ENCODE measurements around the gene PRTN3. TPM values are rescaled to one million over a fixed set of nuclear protein-coding genes. Genes with fewer than 3 reads are reported as not detected.

PRTN3 gene
- total RNA-seq, 2 donors from 2014 or later = not detected

DNA sequence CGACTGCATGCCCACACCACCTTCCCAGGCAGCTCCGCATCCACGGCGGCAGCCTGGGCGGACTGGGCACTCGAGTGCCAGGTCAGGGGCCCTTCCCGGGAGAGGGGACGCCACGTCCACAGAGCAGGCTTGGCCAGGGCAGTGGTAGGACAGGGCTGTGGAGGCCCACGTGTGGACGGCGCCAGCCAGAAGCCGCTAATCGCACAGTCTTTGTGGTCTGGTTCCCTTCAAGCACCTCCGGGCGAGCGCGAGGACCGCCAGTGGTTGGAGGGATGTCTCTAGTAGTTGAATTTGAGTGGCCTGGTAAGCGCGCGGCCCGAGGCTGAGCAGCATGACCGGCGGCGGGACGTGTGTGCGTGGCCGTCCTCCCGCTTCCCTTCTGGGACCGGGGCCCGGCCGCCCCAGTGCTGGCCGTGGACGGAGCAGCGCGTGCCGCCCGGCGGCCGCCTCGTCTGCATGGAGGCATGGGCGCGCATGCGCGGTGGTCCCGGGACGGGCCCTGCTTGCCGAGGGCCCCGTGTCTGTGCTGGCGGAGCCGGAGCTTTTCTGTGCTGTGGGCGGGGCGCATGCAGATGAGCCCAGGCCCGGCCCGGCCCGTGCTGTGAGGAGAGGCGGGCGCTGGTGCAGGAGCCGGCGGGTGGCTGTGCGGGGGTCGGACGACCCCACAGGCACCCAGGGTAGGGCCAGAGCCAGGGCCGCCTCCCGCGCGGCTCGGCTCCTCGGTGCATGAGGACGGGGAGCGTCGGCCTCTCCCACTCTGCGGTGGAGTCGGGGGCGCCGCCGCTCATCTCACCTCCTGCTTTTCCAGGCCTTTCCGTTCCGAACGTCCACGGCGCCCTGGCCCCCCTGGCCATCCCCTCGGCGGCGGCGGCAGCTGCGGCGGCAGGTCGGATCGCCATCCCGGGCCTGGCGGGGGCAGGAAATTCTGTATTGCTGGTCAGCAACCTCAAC lies 34.9 kb upstream of the PRTN3 start:
- WGBS, 2 experiments (ENCODE audit: insufficient coverage in 1 of 2, insufficient read length in 1 of 2) = 96 to 98% methylated on average over 50 to 93 of the region's 93 CpGs
- Mint-ChIP-seq H3K4me3 (no peak overlapping the region), H3K27me3 (ENCODE audit: insufficient read depth) (no peaks in the 10 kb centered on the region), H3K27ac (no peak overlapping the region), H3K36me3 (ENCODE audit: low read depth) (peaks cover 70% of the 10 kb centered on the region), H3K9me3 (no peaks in the 10 kb centered on the region), H3K4me1 (peaks cover 7% of the 10 kb centered on the region)
- TF ChIP-seq, protein P1, sequence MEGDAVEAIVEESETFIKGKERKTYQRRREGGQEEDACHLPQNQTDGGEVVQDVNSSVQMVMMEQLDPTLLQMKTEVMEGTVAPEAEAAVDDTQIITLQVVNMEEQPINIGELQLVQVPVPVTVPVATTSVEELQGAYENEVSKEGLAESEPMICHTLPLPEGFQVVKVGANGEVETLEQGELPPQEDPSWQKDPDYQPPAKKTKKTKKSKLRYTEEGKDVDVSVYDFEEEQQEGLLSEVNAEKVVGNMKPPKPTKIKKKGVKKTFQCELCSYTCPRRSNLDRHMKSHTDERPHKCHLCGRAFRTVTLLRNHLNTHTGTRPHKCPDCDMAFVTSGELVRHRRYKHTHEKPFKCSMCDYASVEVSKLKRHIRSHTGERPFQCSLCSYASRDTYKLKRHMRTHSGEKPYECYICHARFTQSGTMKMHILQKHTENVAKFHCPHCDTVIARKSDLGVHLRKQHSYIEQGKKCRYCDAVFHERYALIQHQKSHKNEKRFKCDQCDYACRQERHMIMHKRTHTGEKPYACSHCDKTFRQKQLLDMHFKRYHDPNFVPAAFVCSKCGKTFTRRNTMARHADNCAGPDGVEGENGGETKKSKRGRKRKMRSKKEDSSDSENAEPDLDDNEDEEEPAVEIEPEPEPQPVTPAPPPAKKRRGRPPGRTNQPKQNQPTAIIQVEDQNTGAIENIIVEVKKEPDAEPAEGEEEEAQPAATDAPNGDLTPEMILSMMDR (conservative IDR thresholded peaks at IDR 0.05) = no peak
- Histone ChIP-seq H3K4me3 (ENCODE audit: low read length) (no peak overlapping the region), H3K36me3 (ENCODE audit: control insufficient read depth, insufficient read depth, low read length) (peaks cover 93% of the 10 kb centered on the region), H3K27me3 (ENCODE audit: control insufficient read depth, insufficient read depth, low read length, poor library complexity, severe bottlenecking) (no peaks in the 10 kb centered on the region), H3K9me3 (ENCODE audit: control insufficient read depth, low read length) (no peaks in the 10 kb centered on the region), H3K9ac (ENCODE audit: extremely low read depth, low read length, poor library complexity, severe bottlenecking) (no peak overlapping the region), H3K4me1 (ENCODE audit: control insufficient read depth, insufficient read depth, low read length) (peaks cover 16% of the 10 kb centered on the region), H3K27ac (ENCODE audit: low read depth, low read length) (peak overlapping the region; percentile 29)
- peak; percentile 64 for DNase-seq

DNA sequence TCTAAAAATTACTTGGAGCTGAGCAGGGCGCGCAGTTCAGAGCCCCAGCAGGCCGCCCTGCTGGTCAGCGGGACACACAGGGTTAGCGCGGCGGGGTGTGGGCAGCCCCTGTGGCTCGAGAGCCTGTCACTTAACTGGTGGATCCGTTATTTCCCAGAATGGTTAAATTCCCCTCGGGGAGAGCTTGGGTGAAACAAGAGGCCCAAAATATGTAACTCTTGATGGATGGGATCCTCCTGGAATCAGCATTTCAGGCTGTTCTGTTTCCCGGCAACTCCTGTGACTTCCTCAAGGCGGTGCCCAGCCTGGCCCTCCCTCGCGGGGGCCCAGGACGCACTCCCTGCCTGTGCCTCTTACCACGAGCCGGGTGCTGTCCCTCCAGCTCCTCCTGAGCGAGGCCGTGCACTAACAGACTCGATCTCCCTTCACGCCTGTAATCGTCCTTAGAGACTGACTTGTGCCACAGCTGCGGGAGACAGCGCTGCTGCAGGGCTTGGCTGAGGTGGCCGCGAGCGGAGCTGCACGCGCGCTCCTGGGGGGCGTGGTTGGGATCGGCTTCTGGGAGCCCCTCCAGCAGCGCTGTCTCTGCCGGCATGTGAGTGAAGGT lies 33.9 kb upstream of the PRTN3 start:
- Mint-ChIP-seq H3K36me3 (ENCODE audit: low read depth) (peaks cover 72% of the 10 kb centered on the region), H3K4me3 (no peak overlapping the region), H3K9me3 (no peaks in the 10 kb centered on the region), H3K27ac (peak overlapping the region; percentile 88), H3K4me1 (peaks cover 5% of the 10 kb centered on the region), H3K27me3 (ENCODE audit: insufficient read depth) (no peaks in the 10 kb centered on the region)
- Histone ChIP-seq H3K27ac (ENCODE audit: low read depth, low read length) (peak overlapping the region; percentile 13), H3K27me3 (ENCODE audit: control insufficient read depth, insufficient read depth, low read length, poor library complexity, severe bottlenecking) (no peaks in the 10 kb centered on the region), H3K36me3 (ENCODE audit: control insufficient read depth, insufficient read depth, low read length) (peaks cover 93% of the 10 kb centered on the region), H3K4me1 (ENCODE audit: control insufficient read depth, insufficient read depth, low read length) (peaks cover 6% of the 10 kb centered on the region), H3K9me3 (ENCODE audit: control insufficient read depth, low read length) (no peaks in the 10 kb centered on the region), H3K9ac (ENCODE audit: extremely low read depth, low read length, poor library complexity, severe bottlenecking) (no peak overlapping the region), H3K4me3 (ENCODE audit: low read length) (no peak overlapping the region)
- DNase-seq = peak; percentile 53
- 95 to 96% methylated on average over 34 of the region's 34 CpGs for WGBS, 2 experiments (ENCODE audit: insufficient coverage in 1 of 2, insufficient read length in 1 of 2)
- TF ChIP-seq, protein P1 (conservative IDR thresholded peaks at IDR 0.05) = peak; percentile 42

DNA sequence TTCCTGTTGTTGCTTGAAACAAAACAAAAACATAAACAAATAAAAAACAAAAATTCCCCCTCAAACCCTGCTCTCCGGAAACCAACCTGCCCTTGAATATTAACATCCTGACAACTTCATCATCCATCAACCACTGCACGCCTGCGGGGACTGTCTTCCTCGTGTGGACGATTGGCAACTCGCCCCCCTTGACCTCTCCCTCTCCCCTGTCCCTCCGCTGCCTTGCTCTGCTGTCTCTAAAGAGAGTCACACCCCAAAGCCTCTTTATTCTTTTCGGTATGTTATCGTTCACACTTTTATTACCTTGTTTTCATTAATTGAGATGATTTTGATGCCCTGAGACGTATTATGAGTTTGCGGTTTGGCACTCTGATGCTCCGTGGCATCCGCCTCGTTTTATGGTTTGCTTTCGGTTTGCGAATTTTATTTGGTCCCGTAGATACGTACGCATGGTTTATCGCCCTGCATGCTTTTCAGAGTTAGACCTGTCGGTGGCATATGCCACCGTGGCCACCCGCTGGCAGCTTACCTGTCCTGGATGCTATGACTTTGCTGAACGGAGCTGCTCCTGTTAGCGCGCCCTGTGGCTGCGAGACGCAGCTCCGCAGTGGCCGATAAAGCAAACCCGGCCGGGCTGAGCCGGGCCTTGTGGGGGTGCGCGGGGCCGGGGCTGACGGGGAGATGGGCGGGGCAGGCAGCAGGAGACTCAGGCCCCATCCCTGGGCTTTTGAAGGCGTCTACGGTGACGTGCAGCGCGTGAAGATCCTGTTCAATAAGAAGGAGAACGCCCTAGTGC lies 33.0 kb upstream of the PRTN3 start:
- Histone ChIP-seq H3K9me3 (ENCODE audit: control insufficient read depth, low read length) (no peaks in the 10 kb centered on the region), H3K27me3 (ENCODE audit: control insufficient read depth, insufficient read depth, low read length, poor library complexity, severe bottlenecking) (no peaks in the 10 kb centered on the region), H3K4me3 (ENCODE audit: low read length) (no peak overlapping the region), H3K4me1 (ENCODE audit: control insufficient read depth, insufficient read depth, low read length) (peaks cover under 1% of the 10 kb centered on the region), H3K27ac (ENCODE audit: low read depth, low read length) (no peak overlapping the region), H3K9ac (ENCODE audit: extremely low read depth, low read length, poor library complexity, severe bottlenecking) (no peak overlapping the region), H3K36me3 (ENCODE audit: control insufficient read depth, insufficient read depth, low read length) (peaks cover 88% of the 10 kb centered on the region)
- H3K27ac Mint-ChIP-seq = peak overlapping the region; percentile 88
- 97% methylated on average over 30 to 44 of the region's 44 CpGs for WGBS, 2 experiments (ENCODE audit: insufficient coverage in 1 of 2, insufficient read length in 1 of 2)
- H3K36me3 Mint-ChIP-seq (ENCODE audit: low read depth) = peaks cover 66% of the 10 kb centered on the region
- no peak overlapping the region for H3K4me3 Mint-ChIP-seq
- no peaks in the 10 kb centered on the region for H3K9me3 Mint-ChIP-seq
- peak; percentile 54 for DNase-seq
- H3K4me1 Mint-ChIP-seq = no peaks in the 10 kb centered on the region
- no peaks in the 10 kb centered on the region for H3K27me3 Mint-ChIP-seq (ENCODE audit: insufficient read depth)
- TF ChIP-seq, protein P1 (conservative IDR thresholded peaks at IDR 0.05) = no peak
